ENCODE data around the gene REXO5. TPM values are rescaled to one million over a fixed set of nuclear protein-coding genes. Genes with fewer than 3 reads are reported as not detected.

The REXO5 gene
- total RNA-seq, 1 experiment from 2014 or later = 26.2 TPM

Other genes with a start within 250 kb of the REXO5 start
- not detected in 2 replicates for gene ACSM2B, start 230.2 kb upstream of the REXO5 start, total RNA-seq (2014; rRNA removed; shearing (Covaris generic))
- gene ACSM1, start 108.8 kb upstream of the REXO5 start, total RNA-seq (2014; rRNA removed; shearing (Covaris generic)) = not detected in 2 replicates
- 29.2 and 53.4 TPM in 2 replicates for gene THUMPD1, start 64.7 kb upstream of the REXO5 start, total RNA-seq (2014; rRNA removed; shearing (Covaris generic))
- gene ACSM3, start 42.5 kb upstream of the REXO5 start, total RNA-seq (2014; rRNA removed; shearing (Covaris generic)) = 0.18 TPM in 1 of 2 replicates, not detected in the other
- 40.0 and 47.4 TPM in 2 replicates for gene ERI2, start 55 bp upstream of the REXO5 start, total RNA-seq (2014; rRNA removed; shearing (Covaris generic))
- 14.0 and 17.7 TPM in 2 replicates for gene DCUN1D3, start 93.8 kb downstream of the REXO5 start, total RNA-seq (2014; rRNA removed; shearing (Covaris generic))
- gene LYRM1, start 94.2 kb downstream of the REXO5 start, total RNA-seq (2014; rRNA removed; shearing (Covaris generic)) = 25.2 and 48.2 TPM in 2 replicates